Keratinocyte (primary cell): ENCODE results near the gene FAM217B. TPM values are rescaled to one million over a fixed set of nuclear protein-coding genes. Genes with fewer than 3 reads are reported as not detected.
A peak's percentile ranks its signal among the peaks of the same experiment; 100 is the strongest.

Experiments
- DNase-seq: peaks from one replicate; pipeline ENCODE4 v3.0.0-alpha.2; 2011; ENCODE audit warnings: low read depth, missing footprints, low spot score
- FAIRE-seq: peaks from 2 replicates; lab custom pipeline; 2011; peaks lifted over from hg19 to GRCh38; lab: Jason Lieb, UNC
- H2AFZ ChIP-seq: 2 replicates; pipeline ENCODE4 v1.6.0; 2012; ENCODE audit warnings: low read length, control low read depth, inconsistent platforms; ENCODE audit not compliant: control insufficient read depth
- H3K27ac ChIP-seq: 2 replicates; pipeline ENCODE4 v1.5.1; 2011; ENCODE audit warnings: low read length; ENCODE audit not compliant: control insufficient read depth, insufficient read depth
- H3K27me3 ChIP-seq: 3 replicates; pipeline ENCODE4 v1.6.0; 2011; ENCODE audit warnings: low read length; ENCODE audit not compliant: control insufficient read depth, insufficient read depth; ENCODE audit errors: extremely low read depth
- H3K36me3 ChIP-seq, 2 experiments: 2 replicates in 1 of 2; 3 replicates in 1 of 2; pipeline ENCODE4 v1.5.1; 2011; ENCODE audit warnings: low read length in 2 of 2, mild to moderate bottlenecking in 1 of 2; ENCODE audit not compliant: control insufficient read depth in 2 of 2, insufficient read depth in 2 of 2; ENCODE audit errors: extremely low read depth in 1 of 2
- H3K4me1 ChIP-seq: 3 replicates; pipeline ENCODE4 v1.5.1; 2011; ENCODE audit warnings: low read length; ENCODE audit not compliant: control insufficient read depth, insufficient read depth; ENCODE audit errors: extremely low read depth
- H3K4me2 ChIP-seq: 3 replicates; pipeline ENCODE4 v1.6.0; 2011; ENCODE audit warnings: low read depth, low read length; ENCODE audit not compliant: control insufficient read depth, insufficient read depth; ENCODE audit errors: extremely low read depth
- H3K4me3 ChIP-seq, 3 experiments: fragments of 200-600 bp in 1 of 3; sonication (generic) in 1 of 3; 2 replicates in 2 of 3; 3 replicates in 1 of 3; pipeline ENCODE4 v1.5.1; 2011 to 2016; ENCODE audit warnings: low read length in 3 of 3, mild to moderate bottlenecking in 3 of 3, control low read depth in 2 of 3, inconsistent platforms in 1 of 3, low read depth in 1 of 3, mixed read lengths in 1 of 3, mixed run types in 1 of 3, moderate library complexity in 1 of 3; ENCODE audit not compliant: control insufficient read depth in 2 of 3, insufficient read depth in 2 of 3; ENCODE audit errors: extremely low read depth in 1 of 3
- H3K79me2 ChIP-seq: 2 replicates; pipeline ENCODE4 v1.6.0; 2012; ENCODE audit warnings: low read length; ENCODE audit not compliant: control insufficient read depth, insufficient read depth
- H3K9ac ChIP-seq: 3 replicates; pipeline ENCODE4 v1.6.0; 2011; ENCODE audit warnings: low read length; ENCODE audit not compliant: control insufficient read depth, insufficient read depth; ENCODE audit errors: extremely low read depth
- H3K9me1 ChIP-seq: 3 replicates; pipeline ENCODE4 v1.6.0; 2011; ENCODE audit warnings: low read length; ENCODE audit not compliant: control insufficient read depth, insufficient read depth; ENCODE audit errors: extremely low read depth
- H3K9me3 ChIP-seq: 2 replicates; pipeline ENCODE4 v1.5.1; 2012; ENCODE audit warnings: low read depth, low read length; ENCODE audit not compliant: control insufficient read depth
- H4K20me1 ChIP-seq: 3 replicates; pipeline ENCODE4 v1.6.0; 2011; ENCODE audit warnings: low read length; ENCODE audit not compliant: control insufficient read depth, insufficient read depth; ENCODE audit errors: extremely low read depth
- CTCF ChIP-seq, 3 experiments: IDR thresholded peaks in 1 of 3; conservative IDR thresholded peaks in 1 of 3; optimal IDR thresholded peaks in 1 of 3; 2 replicates in 2 of 3; 3 replicates in 1 of 3; pipeline versions ENCODE3 to v1.5.1; 2011; ENCODE audit warnings: low read length in 3 of 3, mild to moderate bottlenecking in 3 of 3, moderate library complexity in 2 of 3, control low read depth in 1 of 3, inconsistent platforms in 1 of 3; ENCODE audit not compliant: insufficient read depth in 2 of 3; ENCODE audit errors: extremely low read depth in 1 of 3
- EZH2 ChIP-seq: IDR thresholded peaks from one replicate; pipeline ENCODE4 v1.6.1; 2012; ENCODE audit warnings: inconsistent platforms, mild to moderate bottlenecking, low read length, moderate library complexity
- dilution Hi-C: fragments of 300-500 bp; cut with MboI; formaldehyde crosslinking; loops from one replicate; pipeline ENCODE4 v1.7.0; 2020; ENCODE audit warnings: low sequenced_read_pairs; ENCODE audit not compliant: extremely low pct_ligation_motif_present
- polyA plus RNA-seq, 5 experiments: library from polyadenylated mRNA; depleted of rRNA in 3 of 5; stranded (reverse) in 3 of 5; stranded (forward) in 1 of 5; unstranded in 1 of 5; fragments of >200 nt; gene quantifications; 1 replicate in 1 of 5; 2 replicates in 3 of 5; 3 replicates in 1 of 5; pipeline versions ENCODE4 v1.2.1 to v1.2.3, GENCODE V29; 2011 to 2012; ENCODE audit warnings: missing spikeins in 2 of 5, low read depth in 1 of 5, low replicate concordance in 1 of 5

FAM217B gene
- polyA plus RNA-seq, 1 donor (not counting 4 experiments of a cell fraction or from before 2014, with no cell fraction given), result 10.1 TPM

DNA sequence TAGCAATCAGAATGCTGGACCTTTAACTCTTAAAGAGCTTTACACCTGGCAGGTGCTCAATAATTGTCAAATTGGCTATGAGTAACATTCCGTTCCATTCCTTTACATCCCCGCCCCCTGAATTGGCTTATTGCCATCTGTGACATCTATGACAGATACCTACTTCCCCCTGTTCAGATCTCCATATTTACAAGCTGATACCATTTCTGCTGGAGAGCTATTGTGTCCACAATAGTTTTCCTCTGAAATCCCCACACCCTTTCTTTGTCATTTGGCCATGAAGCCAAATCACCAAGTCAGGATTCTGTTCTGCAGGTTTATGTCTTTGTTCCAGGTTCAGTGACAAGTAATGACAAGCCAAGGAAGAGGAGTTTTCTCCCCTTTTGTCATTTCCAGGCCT is 21.2 kb downstream of the FAM217B start:
- no peak overlapping the region for H3K4me3 ChIP-seq
- DNase-seq, result no peak
- peaks cover 20% of the 10 kb centered on the region for H3K4me1 ChIP-seq
- no peaks in the 10 kb centered on the region for H3K79me2 ChIP-seq
- H3K27ac ChIP-seq, result no peak overlapping the region
- no peaks in the 10 kb centered on the region for H3K27me3 ChIP-seq
- no peaks in the 10 kb centered on the region for H3K9me3 ChIP-seq
- H3K9ac ChIP-seq, result no peak overlapping the region
- H3K36me3 ChIP-seq, result no peaks in the 10 kb centered on the region
- no peaks in the 10 kb centered on the region for H4K20me1 ChIP-seq
- TF ChIP-seq EZH2 (no peak), CTCF (optimal IDR thresholded peaks at IDR 0.05 in 1 of 3, IDR thresholded peaks at IDR 0.05 in 1 of 3, conservative IDR thresholded peaks at IDR 0.05 in 1 of 3; ENCODE audit: extremely low read depth in 1 of 3, insufficient read depth in 2 of 3, low read length in 3 of 3) (no peak)
- no peaks in the 10 kb centered on the region for H3K9me1 ChIP-seq
- H3K4me2 ChIP-seq, result peak overlapping the region; percentile 57
- peak; percentile 84 for FAIRE-seq
- dilution Hi-C loops, result no loop called here
- no peak overlapping the region for H2AFZ ChIP-seq

DNA sequence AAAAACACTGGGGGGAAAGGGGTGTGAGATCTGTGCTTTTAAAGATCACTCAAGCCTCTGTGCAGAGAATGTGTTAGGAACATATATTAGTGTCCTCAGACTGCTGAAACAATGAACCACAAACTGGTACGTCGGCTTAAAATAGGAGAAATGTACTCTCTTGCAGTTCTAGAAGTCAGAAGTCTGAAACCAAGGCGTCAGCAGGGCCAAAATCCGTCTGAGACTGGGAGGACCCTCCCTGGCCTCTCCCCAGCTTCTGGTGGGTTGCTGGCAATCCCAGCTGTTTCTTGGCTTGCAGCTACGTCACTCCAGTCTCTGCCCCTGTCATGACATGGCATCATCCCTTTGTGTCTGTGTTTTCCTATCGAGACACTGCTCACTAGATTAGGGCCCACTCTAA is 22.0 kb downstream of the FAM217B start:
- no peak overlapping the region for H3K4me2 ChIP-seq
- no peaks in the 10 kb centered on the region for H3K9me3 ChIP-seq
- H3K4me3 ChIP-seq, result no peak overlapping the region
- H3K27ac ChIP-seq, result no peak overlapping the region
- H3K9me1 ChIP-seq, result no peaks in the 10 kb centered on the region
- H4K20me1 ChIP-seq, result no peaks in the 10 kb centered on the region
- dilution Hi-C loops, result no loop called here
- no peak overlapping the region for H3K9ac ChIP-seq
- peaks cover 20% of the 10 kb centered on the region for H3K4me1 ChIP-seq
- H3K27me3 ChIP-seq, result no peaks in the 10 kb centered on the region
- no peaks in the 10 kb centered on the region for H3K79me2 ChIP-seq
- no peak overlapping the region for H2AFZ ChIP-seq
- H3K36me3 ChIP-seq, result no peaks in the 10 kb centered on the region
- DNase-seq (no peak), FAIRE-seq (no peak)
- TF ChIP-seq CTCF (optimal IDR thresholded peaks at IDR 0.05 in 1 of 3, IDR thresholded peaks at IDR 0.05 in 1 of 3, conservative IDR thresholded peaks at IDR 0.05 in 1 of 3; ENCODE audit: extremely low read depth in 1 of 3, insufficient read depth in 2 of 3, low read length in 3 of 3), result no peak
- no peak for TF ChIP-seq EZH2
